Upper lobe of left lung (tissue), 4 donors: Measurements from ENCODE around the gene PRICKLE3.

Source experiments
- POLR2A ChIP-seq, 4 donors: fragments of 450-650 bp; IDR thresholded peaks; one replicate each; pipeline ENCODE4 v1.5.1; 2016 to 2017; ENCODE audit warnings: antibody characterized with exemption in 4 of 4, mild to moderate bottlenecking in 2 of 4
- POLR2AphosphoS5 ChIP-seq, 2 donors: sonication (generic); formaldehyde crosslinking; IDR thresholded peaks; one replicate each; pipeline ENCODE4 v1.5.1; 2017; ENCODE audit warnings: antibody characterized with exemption in 2 of 2
- TF ChIP-seq, protein P1 (sequence below), 6 experiments: fragments of 450-650 bp in 4 of 6; fragments of 200-600 bp in 2 of 6; sonication (generic) in 2 of 6; IDR thresholded peaks; one replicate each; pipeline ENCODE4 v1.5.1; 2016 to 2019; ENCODE audit warnings: antibody characterized with exemption in 6 of 6

- TF ChIP-seq, protein P1, sequence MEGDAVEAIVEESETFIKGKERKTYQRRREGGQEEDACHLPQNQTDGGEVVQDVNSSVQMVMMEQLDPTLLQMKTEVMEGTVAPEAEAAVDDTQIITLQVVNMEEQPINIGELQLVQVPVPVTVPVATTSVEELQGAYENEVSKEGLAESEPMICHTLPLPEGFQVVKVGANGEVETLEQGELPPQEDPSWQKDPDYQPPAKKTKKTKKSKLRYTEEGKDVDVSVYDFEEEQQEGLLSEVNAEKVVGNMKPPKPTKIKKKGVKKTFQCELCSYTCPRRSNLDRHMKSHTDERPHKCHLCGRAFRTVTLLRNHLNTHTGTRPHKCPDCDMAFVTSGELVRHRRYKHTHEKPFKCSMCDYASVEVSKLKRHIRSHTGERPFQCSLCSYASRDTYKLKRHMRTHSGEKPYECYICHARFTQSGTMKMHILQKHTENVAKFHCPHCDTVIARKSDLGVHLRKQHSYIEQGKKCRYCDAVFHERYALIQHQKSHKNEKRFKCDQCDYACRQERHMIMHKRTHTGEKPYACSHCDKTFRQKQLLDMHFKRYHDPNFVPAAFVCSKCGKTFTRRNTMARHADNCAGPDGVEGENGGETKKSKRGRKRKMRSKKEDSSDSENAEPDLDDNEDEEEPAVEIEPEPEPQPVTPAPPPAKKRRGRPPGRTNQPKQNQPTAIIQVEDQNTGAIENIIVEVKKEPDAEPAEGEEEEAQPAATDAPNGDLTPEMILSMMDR (IDR thresholded peaks at IDR 0.05), result no peak
- TF ChIP-seq POLR2A (IDR thresholded peaks at IDR 0.05), result no peak
- TF ChIP-seq POLR2AphosphoS5 (IDR thresholded peaks at IDR 0.05), result no peak
These were observed 35.7 kb upstream of the PRICKLE3 start for GRCh38 chrX:49221868-49222267.
